Activated naive CD4-positive, alpha-beta T cell treated with anti-CD3 and anti-CD28 coated beads, Interleukin-2, amount 50 U/mL, for 72 hours (primary cell): ENCODE data around the gene RPGRIP1L. TPM values are rescaled to one million over a fixed set of nuclear protein-coding genes. Genes with fewer than 3 reads are reported as not detected.

ENCODE experiments used
- ATAC-seq, 2 donors: fragments of 150-1000 bp; cut with Tn5 transposase; 2 replicates each; pipeline ENCODE4 v1.10.0; 2021; ENCODE audit warnings: mild to moderate bottlenecking in 2 of 2, moderate library complexity in 2 of 2
- DNase-seq, 2 donors: peaks; one replicate each; pipeline ENCODE4 v3.0.0; 2021 to 2022; ENCODE audit warnings: low spot score in 2 of 2
- H3K27ac Mint-ChIP-seq, 2 donors: one replicate each; pipeline ENCODE4 v1.8.0; 2022; ENCODE audit warnings: mild to moderate bottlenecking in 2 of 2, mixed read lengths in 2 of 2
- H3K36me3 Mint-ChIP-seq, 2 donors: one replicate each; pipeline ENCODE4 v1.8.0; 2022; ENCODE audit warnings: mixed read lengths in 2 of 2
- H3K9me3 Mint-ChIP-seq, 2 donors: one replicate each; pipeline ENCODE4 v1.8.0; 2022; ENCODE audit warnings: mixed read lengths in 2 of 2
- total RNA-seq, 2 donors: library from RNA; stranded (reverse); gene quantifications; one replicate each; pipeline ENCODE4 v1.2.3, GENCODE V29; 2022

Gene RPGRIP1L
- total RNA-seq, 2 donors from 2014 or later = 6.3 to 7.3 TPM

DNA sequence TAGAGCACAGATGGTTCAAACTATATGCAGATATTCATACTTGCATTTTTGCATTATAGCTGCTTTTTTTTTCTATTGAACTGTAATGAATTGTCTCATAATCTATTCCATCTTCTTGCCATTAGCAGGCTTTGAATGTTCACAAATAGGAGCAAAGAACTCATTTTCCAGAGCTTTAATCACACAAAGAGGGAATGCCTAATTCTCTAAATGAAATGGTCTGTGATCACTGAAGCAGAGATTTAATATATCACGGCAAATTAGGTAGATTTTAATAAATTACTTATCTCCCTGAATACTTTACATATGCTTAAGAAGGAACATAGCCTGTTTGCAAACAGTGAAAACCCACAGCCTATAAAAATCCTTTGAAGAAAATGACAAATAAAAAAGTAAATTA, 103.0 kb downstream of the RPGRIP1L start:
- ATAC-seq (no peak), DNase-seq (no peak)
- Mint-ChIP-seq H3K36me3 (peaks cover 0 to 20% of the 10 kb centered on the region in 2 donors), H3K27ac (no peak overlapping the region), H3K9me3 (peaks cover 9 to 13% of the 10 kb centered on the region in 2 donors)

GRCh38 chr16:53600126-53600525, 103.5 kb downstream of the RPGRIP1L start:
- peaks cover 0 to 25% of the 10 kb centered on the region in 2 donors for H3K36me3 Mint-ChIP-seq
- ATAC-seq (no peak), DNase-seq (no peak)
- peaks cover 14 to 16% of the 10 kb centered on the region in 2 donors for H3K9me3 Mint-ChIP-seq
- H3K27ac Mint-ChIP-seq = no peak overlapping the region

DNA sequence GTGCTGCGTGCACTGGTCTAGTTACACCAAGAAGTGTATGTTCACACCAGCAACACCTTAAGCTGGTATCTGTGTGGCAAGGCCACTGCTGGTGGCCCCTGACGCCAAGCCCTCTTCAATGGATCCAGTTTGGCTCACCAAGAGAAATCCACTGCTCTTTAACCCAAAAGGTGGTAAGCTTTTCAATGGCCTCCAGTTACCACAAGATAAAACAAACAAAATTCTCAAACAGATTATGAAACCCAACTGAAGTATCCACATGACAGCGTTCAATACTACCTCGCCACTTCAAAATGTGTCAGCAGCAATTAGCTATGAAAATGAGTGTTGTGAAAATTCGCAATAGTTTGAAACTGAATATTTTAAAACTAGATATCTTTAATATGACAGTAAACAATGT, 104.1 kb downstream of the RPGRIP1L start:
- Mint-ChIP-seq H3K36me3 (peaks cover 0 to 24% of the 10 kb centered on the region in 2 donors), H3K9me3 (peaks cover 17 to 20% of the 10 kb centered on the region in 2 donors), H3K27ac (peak overlapping the region in 1 of 2 donors; percentile 83)
- ATAC-seq (peak in 1 of 2 donors; percentile 46), DNase-seq (no peak)

GRCh38 chr16:53598511-53599275, 105.0 kb downstream of the RPGRIP1L start:
- ATAC-seq (no peak), DNase-seq (no peak)
- Mint-ChIP-seq H3K36me3 (peaks cover 0 to 24% of the 10 kb centered on the region in 2 donors), H3K27ac (no peak overlapping the region), H3K9me3 (peaks cover 17 to 23% of the 10 kb centered on the region in 2 donors)

DNA sequence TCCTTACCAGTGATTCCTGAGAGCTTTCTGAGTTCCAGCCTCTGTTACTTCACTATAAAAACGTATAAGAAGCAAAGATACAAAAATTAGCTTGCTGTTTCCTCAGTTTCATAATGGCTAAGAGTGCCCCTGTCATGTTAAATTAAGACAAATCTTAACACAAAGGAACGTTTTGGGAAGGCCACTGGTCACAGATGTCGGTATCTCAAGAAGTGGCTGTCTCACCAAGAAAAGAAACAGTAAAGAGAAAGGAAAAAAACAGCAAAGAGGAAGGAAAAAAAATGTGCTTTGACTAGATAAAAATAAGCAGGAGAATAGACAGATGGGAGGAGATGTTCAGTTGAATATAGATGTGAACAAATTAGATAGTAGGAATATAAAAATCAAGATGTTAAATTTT, 105.9 kb downstream of the RPGRIP1L start:
- Mint-ChIP-seq H3K27ac (no peak overlapping the region), H3K36me3 (peaks cover 0 to 24% of the 10 kb centered on the region in 2 donors), H3K9me3 (peaks cover 17 to 23% of the 10 kb centered on the region in 2 donors)
- DNase-seq (no peak), ATAC-seq (no peak)

DNA sequence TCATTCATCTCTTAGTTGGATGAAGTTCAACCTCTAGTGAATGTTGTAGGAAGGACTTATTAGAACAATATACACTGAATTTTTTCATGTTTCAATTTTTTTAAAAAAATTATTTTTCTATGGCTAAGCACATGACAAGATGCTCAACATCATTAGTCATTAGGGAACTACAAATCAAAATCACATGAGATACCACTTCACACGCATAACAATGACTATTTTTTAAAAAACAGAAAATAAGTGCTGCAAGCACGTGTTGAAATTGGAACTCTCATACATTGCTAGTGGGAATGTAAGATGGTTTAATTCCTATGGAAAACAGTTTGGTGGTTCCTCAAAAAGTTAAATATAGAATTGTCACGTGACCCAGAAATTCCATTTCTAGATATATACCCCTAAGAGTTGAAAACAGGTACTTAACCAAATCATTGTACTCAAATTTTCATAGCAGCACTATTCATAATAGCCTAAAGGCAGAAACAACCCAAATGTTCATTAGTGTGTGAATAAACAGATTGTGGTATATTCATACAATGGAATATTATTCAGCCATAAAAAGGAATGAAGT, 115.5 kb downstream of the RPGRIP1L start:
- DNase-seq = no peak
- peaks cover 6 to 7% of the 10 kb centered on the region in 2 donors for H3K9me3 Mint-ChIP-seq
- H3K36me3 Mint-ChIP-seq = no peaks in the 10 kb centered on the region
- H3K27ac Mint-ChIP-seq = no peak overlapping the region
- ATAC-seq = no peak

GRCh38 chr16:53583401-53583800, 120.3 kb downstream of the RPGRIP1L start:
- Mint-ChIP-seq H3K9me3 (no peaks in the 10 kb centered on the region), H3K27ac (no peak overlapping the region), H3K36me3 (no peaks in the 10 kb centered on the region)
- ATAC-seq = no peak
- no peak for DNase-seq

DNA sequence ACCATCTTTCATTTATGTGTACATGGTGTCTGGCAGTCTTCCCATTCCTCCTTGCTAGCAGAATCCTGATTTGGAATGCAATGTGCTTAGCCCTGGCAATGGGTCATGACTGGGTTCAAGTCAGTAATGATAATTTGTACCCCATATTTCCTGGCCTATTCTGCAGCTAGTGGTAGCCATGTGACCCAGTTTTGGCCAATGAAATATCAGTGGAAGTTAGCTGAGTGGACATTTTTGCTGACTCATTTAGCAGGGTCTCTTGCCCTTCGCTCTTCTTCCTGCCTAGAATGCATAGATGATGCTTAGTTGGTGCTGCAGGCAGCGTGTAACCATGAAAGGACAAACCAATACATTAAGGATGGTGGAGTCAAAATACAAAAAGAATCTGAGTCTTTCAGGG, 121.9 kb downstream of the RPGRIP1L start:
- Mint-ChIP-seq H3K27ac (no peak overlapping the region), H3K9me3 (no peaks in the 10 kb centered on the region), H3K36me3 (no peaks in the 10 kb centered on the region)
- no peak for ATAC-seq
- no peak for DNase-seq

GRCh38 chr16:53580038-53580802, 123.4 kb downstream of the RPGRIP1L start:
- ATAC-seq (no peak), DNase-seq (no peak)

GRCh38 chr16:53576904-53577303, 126.8 kb downstream of the RPGRIP1L start:
- DNase-seq = no peak
- H3K9me3 Mint-ChIP-seq = peaks cover 11 to 12% of the 10 kb centered on the region in 2 donors
- H3K27ac Mint-ChIP-seq = no peak overlapping the region
- peaks cover 11 to 12% of the 10 kb centered on the region in 2 donors for H3K36me3 Mint-ChIP-seq
- ATAC-seq = no peak

More at GRCh38 chr16:53580038-53580802, 123.4 kb downstream of the RPGRIP1L start:
- Mint-ChIP-seq H3K27ac (no peak overlapping the region), H3K9me3 (no peaks in the 10 kb centered on the region), H3K36me3 (no peaks in the 10 kb centered on the region)

- peaks cover 17 to 18% of the 10 kb centered on the region in 2 donors for H3K9me3 Mint-ChIP-seq
These were observed 127.4 kb downstream of the RPGRIP1L start for GRCh38 chr16:53576210-53576609.

DNA sequence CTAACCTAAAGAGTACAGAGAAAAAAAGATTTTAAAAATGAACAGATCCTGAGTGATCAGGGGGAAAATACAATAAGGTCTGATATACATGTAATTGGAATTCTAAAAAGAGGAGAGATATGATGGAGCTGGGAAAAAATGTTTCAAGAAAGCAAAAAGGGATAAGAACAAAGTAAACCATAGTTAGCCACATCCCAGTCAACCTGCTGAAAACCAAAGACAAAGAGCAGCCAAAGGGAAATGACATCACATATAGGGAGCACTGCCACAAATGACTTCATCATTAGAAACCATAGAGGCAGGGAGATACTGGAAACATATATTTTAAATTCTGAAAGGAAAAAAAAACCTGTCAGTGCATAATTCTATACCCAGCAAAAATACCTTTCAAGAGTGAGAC, 131.9 kb downstream of the RPGRIP1L start:
- ATAC-seq (no peak), DNase-seq (no peak)
- no peak overlapping the region for H3K27ac Mint-ChIP-seq
- H3K36me3 Mint-ChIP-seq = peaks cover 24 to 32% of the 10 kb centered on the region in 2 donors
- H3K9me3 Mint-ChIP-seq = peaks cover 22 to 25% of the 10 kb centered on the region in 2 donors

More at GRCh38 chr16:53576210-53576609, 127.4 kb downstream of the RPGRIP1L start:
- DNase-seq (no peak), ATAC-seq (no peak)
- Mint-ChIP-seq H3K36me3 (peaks cover 17 to 18% of the 10 kb centered on the region in 2 donors), H3K27ac (no peak overlapping the region)

GRCh38 chr16:53566552-53567245, 137.0 kb downstream of the RPGRIP1L start:
- peaks cover 10 to 12% of the 10 kb centered on the region in 2 donors for H3K9me3 Mint-ChIP-seq
- no peak overlapping the region for H3K27ac Mint-ChIP-seq
- DNase-seq = no peak
- ATAC-seq = no peak
- H3K36me3 Mint-ChIP-seq = peaks cover 10 to 19% of the 10 kb centered on the region in 2 donors

DNA sequence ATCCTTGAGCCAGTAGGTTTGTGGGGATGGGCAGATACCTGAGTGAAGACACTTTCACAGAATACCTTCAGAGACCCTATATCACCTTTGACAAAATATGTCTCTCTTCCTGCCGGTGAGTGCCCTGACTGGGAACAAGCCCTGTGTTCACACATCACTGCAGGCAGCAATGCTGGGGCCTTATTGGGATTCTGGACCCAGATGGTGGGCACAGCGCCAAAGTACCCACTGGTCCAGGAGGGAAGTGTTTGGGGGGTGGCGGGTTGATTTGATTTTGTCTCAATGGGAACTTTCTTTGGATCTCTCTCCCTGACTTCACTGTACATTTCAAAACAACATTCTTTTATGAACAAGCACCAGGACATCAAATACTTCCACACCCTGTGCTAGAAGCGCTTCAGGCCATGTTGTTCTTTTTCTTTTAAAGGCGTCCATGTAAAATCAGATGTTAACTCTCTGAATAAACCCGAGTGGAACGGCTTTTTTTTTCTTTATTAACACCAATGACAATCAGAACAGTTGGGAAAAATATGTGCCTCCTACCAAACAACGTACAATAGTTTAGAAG, 138.3 kb downstream of the RPGRIP1L start:
- no peak for DNase-seq
- H3K9me3 Mint-ChIP-seq = peaks cover 0 to 3% of the 10 kb centered on the region in 2 donors
- H3K36me3 Mint-ChIP-seq = peaks cover 0 to 6% of the 10 kb centered on the region in 2 donors
- ATAC-seq = no peak
- H3K27ac Mint-ChIP-seq = no peak overlapping the region

DNA sequence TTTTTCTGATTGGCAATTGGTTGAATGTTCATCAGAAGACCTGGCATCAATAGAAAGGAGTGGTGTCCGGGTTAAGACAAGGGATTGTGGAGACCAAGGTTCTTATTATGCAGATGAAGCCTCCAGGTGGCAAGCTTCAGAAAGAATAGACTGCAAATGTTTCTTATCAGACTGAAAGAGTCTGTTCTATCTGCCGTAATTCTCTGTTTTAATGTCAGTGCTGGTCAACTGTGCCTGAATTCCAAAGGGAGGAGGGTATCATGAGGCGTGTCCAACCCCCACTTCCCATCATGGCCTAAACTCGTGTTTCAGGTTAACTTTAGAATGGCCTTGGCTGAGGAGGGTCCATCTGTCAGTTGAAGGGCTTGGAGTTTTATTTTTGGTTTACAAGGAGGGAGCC, 140.2 kb downstream of the RPGRIP1L start:
- DNase-seq = no peak
- Mint-ChIP-seq H3K36me3 (no peaks in the 10 kb centered on the region), H3K27ac (no peak overlapping the region), H3K9me3 (no peaks in the 10 kb centered on the region)
- no peak for ATAC-seq
